GM12864 (cell line): ENCODE data around the gene LAMA2.

Source experiments
- DNase-seq: peaks from one replicate; pipeline ENCODE4 v3.0.0-alpha.2; 2011; ENCODE audit warnings: low read depth
- H3K4me3 ChIP-seq: 2 replicates; pipeline ENCODE4 v1.5.1; 2011; ENCODE audit warnings: mild to moderate bottlenecking, low read depth, low read length, control low read depth
- CTCF ChIP-seq: IDR thresholded peaks from 2 replicates; pipeline ENCODE4 v1.5.1; 2011; ENCODE audit warnings: low read depth, mild to moderate bottlenecking, moderate library complexity, low read length, control low read depth, inconsistent platforms; ENCODE audit errors: missing control alignments

The LAMA2 gene

GRCh38 chr6:129207832-129208231 lies 324.9 kb downstream of the LAMA2 start:
- no peak overlapping the region for H3K4me3 ChIP-seq
- no peak for DNase-seq
- no peak for TF ChIP-seq CTCF

GRCh38 chr6:129208415-129209034 lies 325.6 kb downstream of the LAMA2 start:
- TF ChIP-seq CTCF = no peak
- no peak for DNase-seq
- H3K4me3 ChIP-seq = no peak overlapping the region

- DNase-seq = no peak
- TF ChIP-seq CTCF = no peak
- no peak overlapping the region for H3K4me3 ChIP-seq
These were observed 326.4 kb downstream of the LAMA2 start for GRCh38 chr6:129209355-129209754.

- H3K4me3 ChIP-seq = no peak overlapping the region
- TF ChIP-seq CTCF = no peak
- no peak for DNase-seq
These were observed 327.7 kb downstream of the LAMA2 start for GRCh38 chr6:129210684-129211083.

GRCh38 chr6:129211626-129212025 lies 328.7 kb downstream of the LAMA2 start:
- H3K4me3 ChIP-seq = no peak overlapping the region
- no peak for DNase-seq
- no peak for TF ChIP-seq CTCF

GRCh38 chr6:129212081-129212480 lies 329.1 kb downstream of the LAMA2 start:
- H3K4me3 ChIP-seq = no peak overlapping the region
- no peak for DNase-seq
- no peak for TF ChIP-seq CTCF

GRCh38 chr6:129215246-129215645 lies 332.3 kb downstream of the LAMA2 start:
- H3K4me3 ChIP-seq = no peak overlapping the region
- TF ChIP-seq CTCF = no peak
- DNase-seq = no peak
